SK-N-SH treated with all-trans-retinoic acid at 6 μM for 48 hours (cell line): Measurements from ENCODE around the gene LPP.

Experiments used
- ATAC-seq: fragments of 200-7000 bp; cut with Tn5 transposase; 3 replicates; pipeline ENCODE4 v1.9.1; 2020; ENCODE audit warnings: mild to moderate bottlenecking, moderate library complexity
- ARNTL ChIP-seq: fragments of 450-650 bp; formaldehyde crosslinking; IDR thresholded peaks from 2 replicates; pipeline ENCODE4 v1.5.0; 2020; ENCODE audit warnings: low read depth, mild to moderate bottlenecking, moderate library complexity, borderline replicate concordance
- BACH2 ChIP-seq: fragments of 250-450 bp; sonication (Bioruptor Pico); IDR thresholded peaks from 2 replicates; pipeline ENCODE4 v1.9.0; 2021; ENCODE audit warnings: mild to moderate bottlenecking, borderline replicate concordance
- ESRRG ChIP-seq: fragments of 250-450 bp; sonication (Bioruptor Pico); IDR thresholded peaks from 2 replicates; pipeline ENCODE4 v1.6.1; 2021; ENCODE audit warnings: mild to moderate bottlenecking
- ISL1 ChIP-seq: fragments of 250-450 bp; sonication (Bioruptor Pico); IDR thresholded peaks from 2 replicates; pipeline ENCODE4 v2.1.2; 2022; ENCODE audit warnings: mild to moderate bottlenecking, moderate library complexity
- OSR1 ChIP-seq: fragments of 250-450 bp; sonication (Bioruptor Pico); IDR thresholded peaks from 2 replicates; pipeline ENCODE4 v1.8.0; 2022; ENCODE audit warnings: moderate library complexity, mild to moderate bottlenecking, inconsistent platforms
- PATZ1 ChIP-seq: fragments of 250-450 bp; sonication (Bioruptor Pico); IDR thresholded peaks from 2 replicates; pipeline ENCODE4 v1.8.0; 2020; ENCODE audit warnings: mild to moderate bottlenecking, moderate library complexity, borderline replicate concordance
- PPARA ChIP-seq: fragments of 250-450 bp; sonication (Bioruptor Pico); IDR thresholded peaks from 2 replicates; pipeline ENCODE4 v1.5.0; 2020; ENCODE audit warnings: mild to moderate bottlenecking, borderline replicate concordance
- SNAI2 ChIP-seq: fragments of 250-450 bp; sonication (Bioruptor Pico); IDR thresholded peaks from 2 replicates; pipeline ENCODE4 v1.5.0; 2020; ENCODE audit warnings: mild to moderate bottlenecking, moderate library complexity
- TCF4 ChIP-seq: fragments of 250-450 bp; sonication (Bioruptor Pico); IDR thresholded peaks from 2 replicates; pipeline ENCODE4 v1.8.0; 2021; ENCODE audit warnings: mild to moderate bottlenecking, moderate library complexity, borderline replicate concordance
- ZC3H10 ChIP-seq: fragments of 250-450 bp; sonication (Bioruptor Pico); IDR thresholded peaks from 2 replicates; pipeline ENCODE4 v1.5.1; 2021; ENCODE audit warnings: mild to moderate bottlenecking, moderate library complexity
- ZFP3 ChIP-seq: fragments of 250-450 bp; sonication (Bioruptor Pico); IDR thresholded peaks from 2 replicates; pipeline ENCODE4 v1.5.0; 2020; ENCODE audit warnings: mild to moderate bottlenecking, moderate library complexity
- ZFP30 ChIP-seq: fragments of 450-650 bp; formaldehyde crosslinking; IDR thresholded peaks from 2 replicates; pipeline ENCODE4 v1.5.0; 2022; ENCODE audit warnings: mild to moderate bottlenecking, moderate library complexity
- ZNF565 ChIP-seq: fragments of 450-650 bp; formaldehyde crosslinking; conservative IDR thresholded peaks from 2 replicates; pipeline ENCODE4 v1.5.0; 2020; ENCODE audit warnings: low read depth, mild to moderate bottlenecking, moderate library complexity
- ZNF70 ChIP-seq: fragments of 450-650 bp; formaldehyde crosslinking; IDR thresholded peaks from 2 replicates; pipeline ENCODE4 v1.5.0; 2020; ENCODE audit warnings: mild to moderate bottlenecking, moderate library complexity
- ZNF8 ChIP-seq: fragments of 450-650 bp; formaldehyde crosslinking; IDR thresholded peaks from 2 replicates; pipeline ENCODE4 v1.5.0; 2020; ENCODE audit warnings: mild to moderate bottlenecking, moderate library complexity
- TF ChIP-seq, protein P1 (sequence below): fragments of 250-450 bp; sonication (Bioruptor Pico); IDR thresholded peaks from 2 replicates; pipeline ENCODE4 v1.5.1; 2020; ENCODE audit warnings: low read depth, mild to moderate bottlenecking, moderate library complexity
- TF ChIP-seq, protein P2 (sequence below): fragments of 250-450 bp; sonication (Bioruptor Pico); IDR thresholded peaks from 2 replicates; pipeline ENCODE4 v1.5.0; 2020; ENCODE audit warnings: mild to moderate bottlenecking, moderate library complexity
- TF ChIP-seq, protein P3 (sequence below): fragments of 250-450 bp; sonication (Bioruptor Pico); IDR thresholded peaks from 2 replicates; pipeline ENCODE4 v1.5.1; 2021; ENCODE audit warnings: mild to moderate bottlenecking, moderate library complexity
- TF ChIP-seq, protein P4 (sequence below): fragments of 250-450 bp; sonication (Bioruptor Pico); IDR thresholded peaks from 2 replicates; pipeline ENCODE4 v1.8.0; 2021; ENCODE audit warnings: low read depth, mild to moderate bottlenecking, moderate library complexity, borderline replicate concordance

The LPP gene

GRCh38 chr3:188306435-188307005 is 152.6 kb downstream of the LPP start (continued):
- TF ChIP-seq, protein P1, sequence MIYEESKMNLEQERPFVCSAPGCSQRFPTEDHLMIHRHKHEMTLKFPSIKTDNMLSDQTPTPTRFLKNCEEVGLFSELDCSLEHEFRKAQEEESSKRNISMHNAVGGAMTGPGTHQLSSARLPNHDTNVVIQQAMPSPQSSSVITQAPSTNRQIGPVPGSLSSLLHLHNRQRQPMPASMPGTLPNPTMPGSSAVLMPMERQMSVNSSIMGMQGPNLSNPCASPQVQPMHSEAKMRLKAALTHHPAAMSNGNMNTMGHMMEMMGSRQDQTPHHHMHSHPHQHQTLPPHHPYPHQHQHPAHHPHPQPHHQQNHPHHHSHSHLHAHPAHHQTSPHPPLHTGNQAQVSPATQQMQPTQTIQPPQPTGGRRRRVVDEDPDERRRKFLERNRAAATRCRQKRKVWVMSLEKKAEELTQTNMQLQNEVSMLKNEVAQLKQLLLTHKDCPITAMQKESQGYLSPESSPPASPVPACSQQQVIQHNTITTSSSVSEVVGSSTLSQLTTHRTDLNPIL: no peak
- TF ChIP-seq ISL1 (CRISPR knock-in tag) (no peak), BACH2 (CRISPR knock-in tag) (no peak), ESRRG (CRISPR knock-in tag) (no peak), ARNTL (no peak), ZNF565 (CRISPR knock-in tag) (no peak), PPARA (no peak), ZC3H10 (CRISPR knock-in tag) (no peak), ZFP3 (CRISPR knock-in tag) (no peak)

DNA sequence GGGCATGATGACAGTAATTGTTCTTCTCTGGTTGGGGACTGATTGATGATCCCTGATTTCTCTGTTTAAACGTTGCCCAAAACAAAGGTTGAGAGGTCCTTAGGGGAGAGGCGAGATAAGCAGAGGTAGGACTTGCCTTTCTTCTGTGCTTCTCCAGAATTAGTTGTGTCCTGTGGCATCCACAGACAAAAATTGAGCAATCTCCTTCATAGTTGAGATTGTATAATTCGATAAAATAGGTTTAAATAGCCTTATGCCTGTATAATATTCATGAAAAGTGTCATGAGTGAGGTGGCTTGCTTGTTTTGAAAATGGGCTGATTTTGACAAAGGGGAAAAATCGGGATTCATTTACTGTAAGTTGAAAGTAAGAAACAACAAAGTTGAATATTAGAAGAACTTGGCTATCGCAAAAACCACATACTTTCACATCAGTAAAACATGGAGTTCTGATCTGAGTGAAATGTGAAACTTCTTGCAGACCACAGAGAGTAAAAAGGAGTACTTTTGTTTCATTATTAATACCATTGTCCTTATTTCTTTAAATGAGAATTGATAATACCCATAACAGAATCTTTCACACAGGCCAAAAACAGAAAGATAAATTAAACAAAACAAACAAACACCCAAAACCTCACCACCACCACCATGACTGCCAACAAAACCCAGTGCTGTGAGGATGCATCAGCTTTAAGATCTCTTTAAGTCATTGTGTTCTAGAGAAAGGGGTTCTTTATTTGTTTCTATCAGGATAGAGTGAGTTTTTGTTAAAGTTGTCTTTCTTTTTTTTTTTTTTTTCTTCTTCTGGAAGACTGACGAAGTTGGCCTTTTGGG is 155.7 kb downstream of the LPP start:
- peak; percentile 36; the same call in 1 of the 3 replicates for ATAC-seq
- TF ChIP-seq, protein P2, sequence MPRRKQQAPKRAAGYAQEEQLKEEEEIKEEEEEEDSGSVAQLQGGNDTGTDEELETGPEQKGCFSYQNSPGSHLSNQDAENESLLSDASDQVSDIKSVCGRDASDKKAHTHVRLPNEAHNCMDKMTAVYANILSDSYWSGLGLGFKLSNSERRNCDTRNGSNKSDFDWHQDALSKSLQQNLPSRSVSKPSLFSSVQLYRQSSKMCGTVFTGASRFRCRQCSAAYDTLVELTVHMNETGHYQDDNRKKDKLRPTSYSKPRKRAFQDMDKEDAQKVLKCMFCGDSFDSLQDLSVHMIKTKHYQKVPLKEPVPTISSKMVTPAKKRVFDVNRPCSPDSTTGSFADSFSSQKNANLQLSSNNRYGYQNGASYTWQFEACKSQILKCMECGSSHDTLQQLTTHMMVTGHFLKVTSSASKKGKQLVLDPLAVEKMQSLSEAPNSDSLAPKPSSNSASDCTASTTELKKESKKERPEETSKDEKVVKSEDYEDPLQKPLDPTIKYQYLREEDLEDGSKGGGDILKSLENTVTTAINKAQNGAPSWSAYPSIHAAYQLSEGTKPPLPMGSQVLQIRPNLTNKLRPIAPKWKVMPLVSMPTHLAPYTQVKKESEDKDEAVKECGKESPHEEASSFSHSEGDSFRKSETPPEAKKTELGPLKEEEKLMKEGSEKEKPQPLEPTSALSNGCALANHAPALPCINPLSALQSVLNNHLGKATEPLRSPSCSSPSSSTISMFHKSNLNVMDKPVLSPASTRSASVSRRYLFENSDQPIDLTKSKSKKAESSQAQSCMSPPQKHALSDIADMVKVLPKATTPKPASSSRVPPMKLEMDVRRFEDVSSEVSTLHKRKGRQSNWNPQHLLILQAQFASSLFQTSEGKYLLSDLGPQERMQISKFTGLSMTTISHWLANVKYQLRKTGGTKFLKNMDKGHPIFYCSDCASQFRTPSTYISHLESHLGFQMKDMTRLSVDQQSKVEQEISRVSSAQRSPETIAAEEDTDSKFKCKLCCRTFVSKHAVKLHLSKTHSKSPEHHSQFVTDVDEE (CRISPR knock-in tag): no peak
- no peak for TF ChIP-seq ZC3H10 (CRISPR knock-in tag)
- no peak for TF ChIP-seq PPARA
- TF ChIP-seq ARNTL: no peak
- no peak for TF ChIP-seq ZFP30 (CRISPR knock-in tag)
- no peak for TF ChIP-seq PATZ1 (CRISPR knock-in tag)
- no peak for TF ChIP-seq ZNF565 (CRISPR knock-in tag)
- TF ChIP-seq TCF4 (CRISPR knock-in tag): no peak
- no peak for TF ChIP-seq SNAI2 (CRISPR knock-in tag)
- TF ChIP-seq, protein P3, sequence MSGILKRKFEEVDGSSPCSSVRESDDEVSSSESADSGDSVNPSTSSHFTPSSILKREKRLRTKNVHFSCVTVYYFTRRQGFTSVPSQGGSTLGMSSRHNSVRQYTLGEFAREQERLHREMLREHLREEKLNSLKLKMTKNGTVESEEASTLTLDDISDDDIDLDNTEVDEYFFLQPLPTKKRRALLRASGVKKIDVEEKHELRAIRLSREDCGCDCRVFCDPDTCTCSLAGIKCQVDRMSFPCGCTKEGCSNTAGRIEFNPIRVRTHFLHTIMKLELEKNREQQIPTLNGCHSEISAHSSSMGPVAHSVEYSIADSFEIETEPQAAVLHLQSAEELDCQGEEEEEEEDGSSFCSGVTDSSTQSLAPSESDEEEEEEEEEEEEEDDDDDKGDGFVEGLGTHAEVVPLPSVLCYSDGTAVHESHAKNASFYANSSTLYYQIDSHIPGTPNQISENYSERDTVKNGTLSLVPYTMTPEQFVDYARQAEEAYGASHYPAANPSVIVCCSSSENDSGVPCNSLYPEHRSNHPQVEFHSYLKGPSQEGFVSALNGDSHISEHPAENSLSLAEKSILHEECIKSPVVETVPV (CRISPR knock-in tag): no peak
- no peak for TF ChIP-seq ZNF70
- TF ChIP-seq OSR1 (CRISPR knock-in tag): no peak
- TF ChIP-seq, protein P1: no peak
- TF ChIP-seq, protein P4, sequence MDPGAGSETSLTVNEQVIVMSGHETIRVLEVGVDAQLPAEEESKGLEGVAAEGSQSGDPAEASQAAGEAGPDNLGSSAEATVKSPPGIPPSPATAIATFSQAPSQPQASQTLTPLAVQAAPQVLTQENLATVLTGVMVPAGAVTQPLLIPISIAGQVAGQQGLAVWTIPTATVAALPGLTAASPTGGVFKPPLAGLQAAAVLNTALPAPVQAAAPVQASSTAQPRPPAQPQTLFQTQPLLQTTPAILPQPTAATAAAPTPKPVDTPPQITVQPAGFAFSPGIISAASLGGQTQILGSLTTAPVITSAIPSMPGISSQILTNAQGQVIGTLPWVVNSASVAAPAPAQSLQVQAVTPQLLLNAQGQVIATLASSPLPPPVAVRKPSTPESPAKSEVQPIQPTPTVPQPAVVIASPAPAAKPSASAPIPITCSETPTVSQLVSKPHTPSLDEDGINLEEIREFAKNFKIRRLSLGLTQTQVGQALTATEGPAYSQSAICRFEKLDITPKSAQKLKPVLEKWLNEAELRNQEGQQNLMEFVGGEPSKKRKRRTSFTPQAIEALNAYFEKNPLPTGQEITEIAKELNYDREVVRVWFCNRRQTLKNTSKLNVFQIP (CRISPR knock-in tag): no peak
- TF ChIP-seq ZNF8 (CRISPR knock-in tag): no peak
